ENCODE data around the gene FRZB.
"Not testable (repeated sequence)": the region's sequence is repeated elsewhere in the genome, so short reads cannot be mapped to it uniquely, and the experiment has no call there.

The FRZB gene

GRCh38 chr2:182904844-182905243 is 38.4 kb upstream of the FRZB start:
- Histone ChIP-seq H3K27ac (ENCODE audit: low read depth, low read length) (no peak overlapping the region), H3K9ac (ENCODE audit: low read length) (no peak overlapping the region), H3K4me1 (ENCODE audit: control insufficient read depth, insufficient read depth, low read length) (peaks cover 8% of the 10 kb centered on the region; the same call in 1 of the 2 replicates), H3K36me3 (ENCODE audit: control insufficient read depth, insufficient read depth, low read length) (peaks cover 6% of the 10 kb centered on the region; the same call in 1 of the 2 replicates), H3K4me3 (ENCODE audit: low read depth, low read length) (no peak overlapping the region), H3K9me3 (ENCODE audit: control insufficient read depth, insufficient read depth, low read depth, low read length) (no peaks in the 10 kb centered on the region), H3K27me3 (ENCODE audit: control insufficient read depth, insufficient read depth, low read length) (no peaks in the 10 kb centered on the region)

- H3K36me3 ChIP-seq (ENCODE audit: control insufficient read depth, insufficient read depth, low read length), result no peaks in the 10 kb centered on the region
- H3K9ac ChIP-seq (ENCODE audit: low read length), result no peak overlapping the region
- H3K27me3 ChIP-seq (ENCODE audit: control insufficient read depth, insufficient read depth, low read length), result no peaks in the 10 kb centered on the region
- H3K4me1 ChIP-seq (ENCODE audit: control insufficient read depth, insufficient read depth, low read length), result peaks cover 8% of the 10 kb centered on the region; the same call in 1 of the 2 replicates
- H3K9me3 ChIP-seq (ENCODE audit: control insufficient read depth, insufficient read depth, low read depth, low read length), result no peaks in the 10 kb centered on the region
- no peak overlapping the region for H3K4me3 ChIP-seq (ENCODE audit: low read depth, low read length)
- no peak overlapping the region for H3K27ac ChIP-seq (ENCODE audit: low read depth, low read length)
These were observed 37.1 kb upstream of the FRZB start for GRCh38 chr2:182903566-182903965.

DNA sequence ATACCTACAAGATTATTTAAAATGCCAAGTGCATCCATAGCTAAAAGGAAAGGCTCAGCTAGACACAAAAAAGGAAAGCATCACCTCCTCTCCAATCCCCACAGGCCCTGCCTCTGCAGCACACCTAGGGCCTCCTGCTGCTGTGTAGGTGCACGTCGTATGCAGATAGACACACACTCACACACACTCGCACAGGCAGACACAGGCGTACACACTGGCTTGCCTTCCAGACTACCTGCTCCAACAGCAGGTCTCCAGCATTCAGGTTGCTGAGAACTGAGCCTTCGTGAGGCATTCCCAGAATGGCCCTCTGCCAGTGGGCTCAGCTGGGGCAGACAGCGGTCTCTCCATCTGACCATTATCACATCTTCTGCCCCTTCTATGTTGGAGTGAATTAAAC is 35.3 kb upstream of the FRZB start:
- H3K9me3 ChIP-seq (ENCODE audit: control insufficient read depth, insufficient read depth, low read depth, low read length), result no peaks in the 10 kb centered on the region
- H3K27me3 ChIP-seq (ENCODE audit: control insufficient read depth, insufficient read depth, low read length), result no peaks in the 10 kb centered on the region
- no peaks in the 10 kb centered on the region for H3K4me1 ChIP-seq (ENCODE audit: control insufficient read depth, insufficient read depth, low read length)
- no peaks in the 10 kb centered on the region for H3K36me3 ChIP-seq (ENCODE audit: control insufficient read depth, insufficient read depth, low read length)
- no peak overlapping the region for H3K9ac ChIP-seq (ENCODE audit: low read length)
- H3K27ac ChIP-seq (ENCODE audit: low read depth, low read length), result no peak overlapping the region
- H3K4me3 ChIP-seq (ENCODE audit: low read depth, low read length), result no peak overlapping the region

DNA sequence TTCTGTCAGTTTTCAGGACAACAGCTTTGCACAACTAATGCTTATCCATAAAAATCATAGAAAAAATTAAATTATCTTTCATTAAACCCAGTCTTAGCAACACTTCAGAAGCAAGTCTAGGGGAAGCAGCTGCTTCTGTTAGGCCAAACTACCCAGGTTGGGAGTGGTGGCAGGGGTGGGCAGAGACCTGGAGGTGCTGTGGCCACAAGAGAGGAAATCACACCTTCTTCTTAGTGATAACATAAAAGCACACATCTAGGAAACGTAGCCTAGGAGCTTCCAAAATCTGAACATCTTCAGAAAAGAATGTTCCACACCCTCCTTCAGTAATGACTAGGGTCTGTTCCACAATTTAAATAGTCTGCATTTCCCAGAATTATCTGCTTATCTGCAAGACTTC is 32.3 kb upstream of the FRZB start:
- Histone ChIP-seq H3K27ac (ENCODE audit: low read depth, low read length) (no peak overlapping the region), H3K36me3 (ENCODE audit: control insufficient read depth, insufficient read depth, low read length) (no peaks in the 10 kb centered on the region), H3K4me1 (ENCODE audit: control insufficient read depth, insufficient read depth, low read length) (no peaks in the 10 kb centered on the region), H3K4me3 (ENCODE audit: low read depth, low read length) (no peak overlapping the region), H3K27me3 (ENCODE audit: control insufficient read depth, insufficient read depth, low read length) (no peaks in the 10 kb centered on the region), H3K9me3 (ENCODE audit: control insufficient read depth, insufficient read depth, low read depth, low read length) (no peaks in the 10 kb centered on the region), H3K9ac (ENCODE audit: low read length) (no peak overlapping the region)

DNA sequence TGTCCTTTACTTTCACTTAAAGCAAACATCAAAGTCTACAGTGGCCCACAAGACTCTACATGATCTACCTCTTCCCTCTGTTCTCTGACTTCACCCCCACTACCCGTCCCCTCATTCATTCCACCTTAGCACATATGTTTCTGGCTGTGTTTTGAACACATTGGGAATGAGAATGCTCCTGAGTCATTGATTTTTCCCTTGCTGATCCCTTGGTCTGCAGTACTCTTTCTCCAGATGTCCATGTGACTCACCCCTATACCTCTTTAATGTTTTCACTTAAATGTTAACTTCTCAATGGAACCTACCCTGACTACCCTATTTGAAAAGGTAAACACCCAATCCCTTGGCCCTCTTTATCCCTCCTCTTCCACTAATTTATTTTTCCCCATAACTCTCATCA is 30.7 kb upstream of the FRZB start:
- Histone ChIP-seq H3K27me3 (ENCODE audit: control insufficient read depth, insufficient read depth, low read length) (no peaks in the 10 kb centered on the region), H3K4me1 (ENCODE audit: control insufficient read depth, insufficient read depth, low read length) (no peaks in the 10 kb centered on the region), H3K4me3 (ENCODE audit: low read depth, low read length) (no peak overlapping the region), H3K27ac (ENCODE audit: low read depth, low read length) (no peak overlapping the region), H3K9me3 (ENCODE audit: control insufficient read depth, insufficient read depth, low read depth, low read length) (peaks cover 2% of the 10 kb centered on the region; the same call in 1 of the 2 replicates), H3K9ac (ENCODE audit: low read length) (no peak overlapping the region), H3K36me3 (ENCODE audit: control insufficient read depth, insufficient read depth, low read length) (no peaks in the 10 kb centered on the region)

- Histone ChIP-seq H3K4me3 (ENCODE audit: low read depth, low read length) (no peak overlapping the region), H3K27ac (ENCODE audit: low read depth, low read length) (no peak overlapping the region), H3K4me1 (ENCODE audit: control insufficient read depth, insufficient read depth, low read length) (no peaks in the 10 kb centered on the region), H3K9me3 (ENCODE audit: control insufficient read depth, insufficient read depth, low read depth, low read length) (peaks cover 2% of the 10 kb centered on the region; the same call in 1 of the 2 replicates), H3K9ac (ENCODE audit: low read length) (no peak overlapping the region), H3K27me3 (ENCODE audit: control insufficient read depth, insufficient read depth, low read length) (no peaks in the 10 kb centered on the region), H3K36me3 (ENCODE audit: control insufficient read depth, insufficient read depth, low read length) (no peaks in the 10 kb centered on the region)
These were observed 29.4 kb upstream of the FRZB start for GRCh38 chr2:182895798-182896197.

DNA sequence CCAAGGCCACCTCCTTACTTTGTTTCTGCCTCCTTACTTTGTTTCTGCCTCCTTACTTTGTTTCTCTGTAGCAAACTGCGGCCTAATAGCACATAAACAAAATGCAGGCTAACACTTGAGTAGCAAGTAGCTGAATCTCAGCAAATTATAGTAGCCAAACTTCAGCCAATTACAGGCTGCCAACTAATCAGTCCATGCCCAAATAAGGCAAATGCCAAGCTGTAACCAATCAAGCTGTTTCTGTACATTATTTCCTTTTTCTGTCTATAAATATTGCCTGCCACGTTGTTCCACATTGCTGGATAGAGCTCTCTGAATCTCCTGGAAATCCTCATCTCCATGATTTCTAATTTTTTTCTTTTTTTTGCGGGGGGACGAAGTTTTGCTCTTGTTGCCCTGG is 28.7 kb upstream of the FRZB start:
- Histone ChIP-seq H3K9me3 (ENCODE audit: control insufficient read depth, insufficient read depth, low read depth, low read length) (peaks cover 2% of the 10 kb centered on the region; the same call in 1 of the 2 replicates), H3K4me3 (ENCODE audit: low read depth, low read length) (no peak overlapping the region)

DNA sequence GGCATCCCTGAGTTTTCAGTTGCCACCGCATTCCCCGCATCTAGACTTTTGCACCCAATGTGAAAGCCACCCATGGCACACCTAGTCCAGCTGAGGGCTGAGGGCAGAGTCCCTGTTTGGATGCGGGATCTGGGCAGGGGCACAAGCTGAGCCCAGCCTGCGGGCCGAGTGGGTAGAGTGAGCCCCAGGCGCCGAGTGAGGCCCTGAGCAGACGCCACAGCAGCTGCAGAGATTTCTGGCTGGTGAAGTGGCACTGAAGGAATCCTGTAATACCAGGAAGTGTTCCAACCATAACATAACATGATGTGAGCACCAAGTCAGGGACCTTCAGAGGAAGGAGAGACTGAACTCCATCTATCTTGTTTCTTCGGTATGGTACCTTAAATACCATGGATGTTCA is 27.7 kb upstream of the FRZB start:
- Histone ChIP-seq H3K36me3 (ENCODE audit: control insufficient read depth, insufficient read depth, low read length) (no peaks in the 10 kb centered on the region), H3K4me1 (ENCODE audit: control insufficient read depth, insufficient read depth, low read length) (no peaks in the 10 kb centered on the region), H3K9me3 (ENCODE audit: control insufficient read depth, insufficient read depth, low read depth, low read length) (peaks cover 2% of the 10 kb centered on the region; the same call in 1 of the 2 replicates), H3K9ac (ENCODE audit: low read length) (no peak overlapping the region), H3K4me3 (ENCODE audit: low read depth, low read length) (no peak overlapping the region), H3K27ac (ENCODE audit: low read depth, low read length) (no peak overlapping the region), H3K27me3 (ENCODE audit: control insufficient read depth, insufficient read depth, low read length) (no peaks in the 10 kb centered on the region)

More for the DNA sequence above, 28.7 kb upstream of the FRZB start:
- Histone ChIP-seq H3K27me3 (ENCODE audit: control insufficient read depth, insufficient read depth, low read length) (no peaks in the 10 kb centered on the region), H3K4me1 (ENCODE audit: control insufficient read depth, insufficient read depth, low read length) (no peaks in the 10 kb centered on the region), H3K27ac (ENCODE audit: low read depth, low read length) (no peak overlapping the region), H3K36me3 (ENCODE audit: control insufficient read depth, insufficient read depth, low read length) (no peaks in the 10 kb centered on the region), H3K9ac (ENCODE audit: low read length) (no peak overlapping the region)

- Histone ChIP-seq H3K4me1 (ENCODE audit: control insufficient read depth, insufficient read depth, low read length) (no peaks in the 10 kb centered on the region), H3K9me3 (ENCODE audit: control insufficient read depth, insufficient read depth, low read depth, low read length) (peaks cover 2% of the 10 kb centered on the region; the same call in 1 of the 2 replicates), H3K9ac (ENCODE audit: low read length) (no peak overlapping the region), H3K27ac (ENCODE audit: low read depth, low read length) (no peak overlapping the region), H3K36me3 (ENCODE audit: control insufficient read depth, insufficient read depth, low read length) (no peaks in the 10 kb centered on the region), H3K27me3 (ENCODE audit: control insufficient read depth, insufficient read depth, low read length) (no peaks in the 10 kb centered on the region), H3K4me3 (ENCODE audit: low read depth, low read length) (no peak overlapping the region)
These were observed 27.2 kb upstream of the FRZB start for GRCh38 chr2:182893666-182894065.

- not testable (repeated sequence) for H3K9ac ChIP-seq (ENCODE audit: low read length); H3K4me3 ChIP-seq (ENCODE audit: low read depth, low read length); H3K27ac ChIP-seq (ENCODE audit: low read depth, low read length); H3K27me3 ChIP-seq (ENCODE audit: control insufficient read depth, insufficient read depth, low read length); H3K9me3 ChIP-seq (ENCODE audit: control insufficient read depth, insufficient read depth, low read depth, low read length); H3K36me3 ChIP-seq (ENCODE audit: control insufficient read depth, insufficient read depth, low read length); H3K4me1 ChIP-seq (ENCODE audit: control insufficient read depth, insufficient read depth, low read length)
These were observed 26.6 kb upstream of the FRZB start for GRCh38 chr2:182893035-182893434.

DNA sequence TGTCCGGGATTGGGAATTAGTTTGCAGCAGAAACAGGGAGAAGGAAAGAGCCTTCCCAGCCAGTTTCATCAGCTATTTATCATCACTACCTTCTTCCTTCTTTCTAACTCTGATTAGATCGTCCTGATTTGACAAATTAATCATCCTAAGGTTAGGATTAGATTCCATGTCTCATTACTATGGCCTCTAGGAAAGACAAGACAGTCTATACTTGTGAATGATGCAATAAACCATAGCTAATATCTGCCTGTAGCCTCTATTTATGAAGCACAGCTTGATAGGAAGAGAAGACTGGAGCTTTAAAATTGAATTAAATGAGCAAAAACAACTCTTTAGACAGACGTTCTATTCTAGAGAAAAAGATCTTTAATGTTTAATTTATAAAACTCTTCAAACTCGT is 25.2 kb upstream of the FRZB start:
- peaks cover 2% of the 10 kb centered on the region; the same call in 1 of the 2 replicates for H3K9me3 ChIP-seq (ENCODE audit: control insufficient read depth, insufficient read depth, low read depth, low read length)

More for the DNA sequence above, 25.2 kb upstream of the FRZB start:
- H3K4me1 ChIP-seq (ENCODE audit: control insufficient read depth, insufficient read depth, low read length), result no peaks in the 10 kb centered on the region
- H3K36me3 ChIP-seq (ENCODE audit: control insufficient read depth, insufficient read depth, low read length), result no peaks in the 10 kb centered on the region
- H3K27me3 ChIP-seq (ENCODE audit: control insufficient read depth, insufficient read depth, low read length), result no peaks in the 10 kb centered on the region
- H3K27ac ChIP-seq (ENCODE audit: low read depth, low read length), result no peak overlapping the region
- no peak overlapping the region for H3K4me3 ChIP-seq (ENCODE audit: low read depth, low read length)
- H3K9ac ChIP-seq (ENCODE audit: low read length), result no peak overlapping the region
